ENCODE data around the gene HMGB4. TPM values are rescaled to one million over a fixed set of nuclear protein-coding genes. Genes with fewer than 3 reads are reported as not detected.

Gene HMGB4
- total and polyA plus RNA-seq, 7 experiments from 2014 or later, result not detected

DNA sequence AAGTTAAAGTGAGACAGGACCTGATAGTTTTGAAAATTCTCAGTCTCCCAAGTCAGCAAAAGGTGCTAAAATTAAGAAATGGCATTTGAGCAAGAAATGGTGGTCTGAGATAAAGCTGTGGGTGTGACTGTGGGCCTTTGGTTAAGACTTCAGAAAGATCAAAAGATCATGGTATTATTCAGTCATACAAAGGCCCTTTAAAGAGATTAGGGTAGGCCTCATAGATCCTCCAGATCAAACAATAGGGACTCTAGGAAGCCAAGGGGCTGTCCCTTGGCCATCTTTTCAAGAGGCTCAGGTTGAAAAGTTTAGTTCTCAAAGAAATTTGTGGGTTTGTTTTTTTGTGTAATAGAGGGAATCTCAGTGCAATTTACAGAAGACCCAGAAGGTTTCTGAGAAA, 8.4 kb downstream of the HMGB4 start:
- no peak overlapping the region for H3K27ac ChIP-seq (ENCODE audit: low read depth, low read length)
- Mint-ChIP-seq H3K4me1 (peaks cover 0 to 3% (median 0%) of the 10 kb centered on the region in 7 donors), H3K27ac (no peak overlapping the region), H3K27me3 (peaks cover 0 to 26% (median 15%) of the 10 kb centered on the region in 5 donors), H3K9me3 (peaks cover 0 to 3% (median 0%) of the 10 kb centered on the region in 11 donors), H3K36me3 (no peaks in the 10 kb centered on the region), H3K4me3 (no peak overlapping the region)
- H3K9me3 ChIP-seq (ENCODE audit: control insufficient read depth in 2 of 3, low read length in 3 of 3), result no peaks in the 10 kb centered on the region
- no peak for ATAC-seq
- ChIA-PET CTCF (no interaction called here), POLR2A (no interaction called here)
- intact Hi-C loops (cut with micrococcal nuclease), result no loop called here
- no peak for DNase-seq
- no peak overlapping the region for H3K4me3 ChIP-seq (ENCODE audit: low read length)
- no peaks in the 10 kb centered on the region for H3K36me3 ChIP-seq (ENCODE audit: control insufficient read depth in 2 of 3, insufficient read depth in 3 of 3, low read length in 3 of 3)
- no peaks in the 10 kb centered on the region for H3K4me1 ChIP-seq (ENCODE audit: control insufficient read depth in 2 of 2, insufficient read depth in 2 of 2, low read length in 2 of 2)
- no peaks in the 10 kb centered on the region for H3K27me3 ChIP-seq (ENCODE audit: control insufficient read depth in 2 of 2, insufficient read depth in 2 of 2, low read length in 2 of 2)

DNA sequence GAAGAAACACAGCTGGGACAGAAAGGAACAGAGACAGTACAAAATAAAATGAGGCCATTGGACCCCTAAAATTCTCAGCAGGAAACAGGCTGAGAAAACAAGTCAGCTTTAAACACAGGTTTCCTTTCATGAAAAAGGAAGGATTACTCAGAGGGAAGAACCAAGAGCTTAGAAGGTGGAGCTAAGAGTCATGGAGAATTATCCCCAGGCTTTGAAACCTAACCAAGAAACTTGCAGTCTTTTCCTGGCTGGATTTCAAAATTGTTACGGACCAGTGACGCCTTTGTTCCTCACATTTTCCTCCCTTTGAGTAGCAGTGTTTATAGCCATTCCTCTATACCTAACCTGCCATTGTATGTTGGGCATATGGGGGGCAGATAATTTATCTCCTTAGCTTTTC, 8.8 kb downstream of the HMGB4 start:
- ChIA-PET POLR2A (no interaction called here), CTCF (no interaction called here)
- Histone ChIP-seq H3K36me3 (ENCODE audit: control insufficient read depth in 2 of 3, insufficient read depth in 3 of 3, low read length in 3 of 3) (no peaks in the 10 kb centered on the region), H3K4me1 (ENCODE audit: control insufficient read depth in 2 of 2, insufficient read depth in 2 of 2, low read length in 2 of 2) (no peaks in the 10 kb centered on the region), H3K27ac (ENCODE audit: low read depth, low read length) (no peak overlapping the region), H3K9me3 (ENCODE audit: control insufficient read depth in 2 of 3, low read length in 3 of 3) (no peaks in the 10 kb centered on the region), H3K27me3 (ENCODE audit: control insufficient read depth in 2 of 2, insufficient read depth in 2 of 2, low read length in 2 of 2) (no peaks in the 10 kb centered on the region), H3K4me3 (ENCODE audit: low read length) (no peak overlapping the region)
- Mint-ChIP-seq H3K27me3 (peaks cover 0 to 25% (median 14%) of the 10 kb centered on the region in 5 donors), H3K4me3 (no peak overlapping the region), H3K27ac (no peak overlapping the region), H3K9me3 (peaks cover 0 to 3% (median 0%) of the 10 kb centered on the region in 11 donors), H3K4me1 (peaks cover 0 to 1% (median 0%) of the 10 kb centered on the region in 7 donors), H3K36me3 (no peaks in the 10 kb centered on the region)
- ATAC-seq (no peak), DNase-seq (no peak)
- intact Hi-C loops (cut with micrococcal nuclease), result no loop called here

DNA sequence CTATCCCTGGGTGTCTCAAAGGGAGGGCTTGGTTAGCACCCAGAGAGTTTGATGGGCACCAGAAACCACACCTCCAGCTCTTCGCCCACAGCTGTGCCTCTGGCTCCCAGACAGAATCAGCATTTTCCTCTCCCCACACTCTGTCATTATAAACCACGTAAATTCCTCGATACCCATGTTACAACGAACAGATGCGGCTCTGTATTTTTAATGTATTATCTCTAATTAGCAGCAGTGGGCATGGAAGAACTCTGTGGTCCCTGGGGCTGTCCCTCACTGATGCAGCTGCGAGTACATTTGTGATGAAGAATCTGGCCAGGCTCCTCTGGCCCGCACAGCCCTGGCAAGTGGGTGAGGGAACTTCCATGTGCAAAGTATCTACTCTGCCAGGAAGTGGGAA, 10.8 kb downstream of the HMGB4 start:
- Mint-ChIP-seq H3K9me3 (peaks cover 0 to 3% (median 0%) of the 10 kb centered on the region in 11 donors), H3K4me1 (no peaks in the 10 kb centered on the region), H3K27ac (no peak overlapping the region), H3K36me3 (no peaks in the 10 kb centered on the region), H3K27me3 (peaks cover 0 to 28% (median 15%) of the 10 kb centered on the region in 5 donors), H3K4me3 (no peak overlapping the region)
- DNase-seq (no peak), ATAC-seq (no peak)
- ChIA-PET CTCF (no interaction called here), POLR2A (no interaction called here)
- Histone ChIP-seq H3K4me1 (ENCODE audit: control insufficient read depth in 2 of 2, insufficient read depth in 2 of 2, low read length in 2 of 2) (no peaks in the 10 kb centered on the region), H3K4me3 (ENCODE audit: low read length) (no peak overlapping the region), H3K27ac (ENCODE audit: low read depth, low read length) (no peak overlapping the region), H3K36me3 (ENCODE audit: control insufficient read depth in 2 of 3, insufficient read depth in 3 of 3, low read length in 3 of 3) (no peaks in the 10 kb centered on the region), H3K9me3 (ENCODE audit: control insufficient read depth in 2 of 3, low read length in 3 of 3) (no peaks in the 10 kb centered on the region), H3K27me3 (ENCODE audit: control insufficient read depth in 2 of 2, insufficient read depth in 2 of 2, low read length in 2 of 2) (no peaks in the 10 kb centered on the region)
- intact Hi-C loops (cut with micrococcal nuclease), result no loop called here

- ATAC-seq (no peak), DNase-seq (no peak)
- H3K4me1 ChIP-seq (ENCODE audit: control insufficient read depth in 2 of 2, insufficient read depth in 2 of 2, low read length in 2 of 2), result no peaks in the 10 kb centered on the region
- Mint-ChIP-seq H3K27ac (no peak overlapping the region), H3K9me3 (peaks cover 0 to 3% (median 0%) of the 10 kb centered on the region in 11 donors), H3K4me3 (no peak overlapping the region), H3K27me3 (peaks cover 0 to 29% (median 18%) of the 10 kb centered on the region in 5 donors), H3K36me3 (no peaks in the 10 kb centered on the region), H3K4me1 (no peaks in the 10 kb centered on the region)
- no peaks in the 10 kb centered on the region for H3K9me3 ChIP-seq (ENCODE audit: control insufficient read depth in 2 of 3, low read length in 3 of 3)
- no peaks in the 10 kb centered on the region for H3K36me3 ChIP-seq (ENCODE audit: control insufficient read depth in 2 of 3, insufficient read depth in 3 of 3, low read length in 3 of 3)
- H3K27ac ChIP-seq (ENCODE audit: low read depth, low read length), result no peak overlapping the region
- no peak overlapping the region for H3K4me3 ChIP-seq (ENCODE audit: low read length)
- intact Hi-C loops (cut with micrococcal nuclease), result no loop called here
- ChIA-PET CTCF (no interaction called here), POLR2A (no interaction called here)
- H3K27me3 ChIP-seq (ENCODE audit: control insufficient read depth in 2 of 2, insufficient read depth in 2 of 2, low read length in 2 of 2), result no peaks in the 10 kb centered on the region
Observed at GRCh38 chr1:33875862-33876261, 12.0 kb downstream of the HMGB4 start.

GRCh38 chr1:33876970-33877650, 13.2 kb downstream of the HMGB4 start:
- no peak overlapping the region for H3K27ac Mint-ChIP-seq
- Histone ChIP-seq H3K27me3 (ENCODE audit: control insufficient read depth in 2 of 2, insufficient read depth in 2 of 2, low read length in 2 of 2) (no peaks in the 10 kb centered on the region), H3K9me3 (ENCODE audit: control insufficient read depth in 2 of 3, low read length in 3 of 3) (no peaks in the 10 kb centered on the region), H3K4me1 (ENCODE audit: control insufficient read depth in 2 of 2, insufficient read depth in 2 of 2, low read length in 2 of 2) (no peaks in the 10 kb centered on the region), H3K4me3 (ENCODE audit: low read length) (no peak overlapping the region), H3K36me3 (ENCODE audit: control insufficient read depth in 2 of 3, insufficient read depth in 3 of 3, low read length in 3 of 3) (no peaks in the 10 kb centered on the region), H3K27ac (ENCODE audit: low read depth, low read length) (no peak overlapping the region)
- intact Hi-C loops (cut with micrococcal nuclease), result no loop called here
- H3K36me3 Mint-ChIP-seq, result no peaks in the 10 kb centered on the region
- POLR2A ChIA-PET, result no interaction called here
- DNase-seq (no peak), ATAC-seq (no peak)
- peaks cover 2 to 37% (median 28%) of the 10 kb centered on the region in 5 donors for H3K27me3 Mint-ChIP-seq
- CTCF ChIA-PET, result no interaction called here
- H3K4me3 Mint-ChIP-seq, result no peak overlapping the region
- H3K9me3 Mint-ChIP-seq, result peaks cover 0 to 3% (median 0%) of the 10 kb centered on the region in 11 donors
- H3K4me1 Mint-ChIP-seq, result no peaks in the 10 kb centered on the region

- ATAC-seq, result no peak
- H3K36me3 Mint-ChIP-seq, result no peaks in the 10 kb centered on the region
- CTCF ChIA-PET, result no interaction called here
Observed at GRCh38 chr1:33878392-33878791, 14.5 kb downstream of the HMGB4 start.

DNA sequence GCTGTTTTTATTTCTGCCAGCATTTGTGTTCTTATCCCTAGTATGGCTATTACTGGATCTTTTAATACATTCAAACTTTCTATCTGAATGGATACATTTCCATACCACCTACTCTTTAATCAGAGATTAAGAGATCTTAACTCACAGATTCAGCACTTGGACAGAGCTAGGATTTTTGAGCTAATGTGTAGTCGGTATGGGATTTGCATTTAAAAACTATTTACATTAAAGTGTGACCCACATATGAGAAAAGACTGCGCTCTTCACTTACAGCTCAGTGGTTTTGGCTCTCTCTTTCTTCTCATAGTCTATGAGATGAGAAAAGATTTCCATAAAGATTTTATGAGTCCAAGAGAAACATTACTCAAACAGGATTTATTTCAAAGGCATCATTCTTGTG, 16.4 kb downstream of the HMGB4 start:
- Mint-ChIP-seq H3K27ac (no peak overlapping the region), H3K4me1 (no peaks in the 10 kb centered on the region), H3K4me3 (no peak overlapping the region), H3K27me3 (peaks cover 2 to 51% (median 40%) of the 10 kb centered on the region in 5 donors), H3K9me3 (peaks cover 0 to 4% (median 0%) of the 10 kb centered on the region in 11 donors), H3K36me3 (no peaks in the 10 kb centered on the region)
- no peak overlapping the region for H3K4me3 ChIP-seq (ENCODE audit: low read length)
- ATAC-seq (no peak), DNase-seq (no peak)
- no peaks in the 10 kb centered on the region for H3K36me3 ChIP-seq (ENCODE audit: control insufficient read depth in 2 of 3, insufficient read depth in 3 of 3, low read length in 3 of 3)
- POLR2A ChIA-PET, result no interaction called here
- no peaks in the 10 kb centered on the region for H3K27me3 ChIP-seq (ENCODE audit: control insufficient read depth in 2 of 2, insufficient read depth in 2 of 2, low read length in 2 of 2)
- H3K9me3 ChIP-seq (ENCODE audit: control insufficient read depth in 2 of 3, low read length in 3 of 3), result no peaks in the 10 kb centered on the region
- CTCF ChIA-PET, result no interaction called here
- intact Hi-C loops (cut with micrococcal nuclease), result no loop called here
- no peak overlapping the region for H3K27ac ChIP-seq (ENCODE audit: low read depth, low read length)
- no peaks in the 10 kb centered on the region for H3K4me1 ChIP-seq (ENCODE audit: control insufficient read depth in 2 of 2, insufficient read depth in 2 of 2, low read length in 2 of 2)

More at GRCh38 chr1:33878392-33878791, 14.5 kb downstream of the HMGB4 start:
- peaks cover 2 to 48% (median 36%) of the 10 kb centered on the region in 5 donors for H3K27me3 Mint-ChIP-seq
- peaks cover 0 to 4% (median 0%) of the 10 kb centered on the region in 11 donors for H3K9me3 Mint-ChIP-seq
- POLR2A ChIA-PET, result no interaction called here
- H3K4me3 Mint-ChIP-seq, result no peak overlapping the region
- Histone ChIP-seq H3K36me3 (ENCODE audit: control insufficient read depth in 2 of 3, insufficient read depth in 3 of 3, low read length in 3 of 3) (no peaks in the 10 kb centered on the region), H3K9me3 (ENCODE audit: control insufficient read depth in 2 of 3, low read length in 3 of 3) (no peaks in the 10 kb centered on the region), H3K4me1 (ENCODE audit: control insufficient read depth in 2 of 2, insufficient read depth in 2 of 2, low read length in 2 of 2) (no peaks in the 10 kb centered on the region), H3K27ac (ENCODE audit: low read depth, low read length) (no peak overlapping the region), H3K4me3 (ENCODE audit: low read length) (no peak overlapping the region), H3K27me3 (ENCODE audit: control insufficient read depth in 2 of 2, insufficient read depth in 2 of 2, low read length in 2 of 2) (no peaks in the 10 kb centered on the region)
- no peaks in the 10 kb centered on the region for H3K4me1 Mint-ChIP-seq
- no peak overlapping the region for H3K27ac Mint-ChIP-seq
- intact Hi-C loops (cut with micrococcal nuclease), result no loop called here
- no peak for DNase-seq

All from naive thymus-derived CD4-positive, alpha-beta T cell (primary cell).